K562 (cell line): Measurements from ENCODE around the gene NANS. TPM values are rescaled to one million over a fixed set of nuclear protein-coding genes. Genes with fewer than 3 reads are reported as not detected.
A peak's percentile ranks its signal among the peaks of the same experiment; 100 is the strongest.

ENCODE experiments used
- CBX2 ChIP-seq: fragments of 200-600 bp; sonication (generic); IDR thresholded peaks from one replicate; pipeline ENCODE4 v1.6.1; 2012; ENCODE audit warnings: mild to moderate bottlenecking, low read length, inconsistent platforms; ENCODE audit not compliant: insufficient read depth, poor library complexity, severe bottlenecking
- CEBPB ChIP-seq: fragments of 450-650 bp; IDR thresholded peaks from 2 replicates; pipeline ENCODE4 v1.6.1; 2016; ENCODE audit warnings: missing genetic modification characterization, missing compliant biosample characterization
- DACH1 ChIP-seq: fragments of 450-650 bp; IDR thresholded peaks from 2 replicates; pipeline ENCODE4 v1.6.1; 2018; ENCODE audit not compliant: partially characterized antibody
- HOXB6 ChIP-seq: fragments of 250-450 bp; sonication (Bioruptor Pico); IDR thresholded peaks from 2 replicates; pipeline ENCODE4 v1.5.1; 2022; ENCODE audit warnings: mild to moderate bottlenecking, borderline replicate concordance
- L3MBTL2 ChIP-seq: fragments of 450-650 bp; IDR thresholded peaks from 2 replicates; pipeline ENCODE4 v1.6.1; 2016; ENCODE audit warnings: mild to moderate bottlenecking, moderate library complexity
- LCOR ChIP-seq: sonication (generic); formaldehyde crosslinking; IDR thresholded peaks from 2 replicates; pipeline ENCODE4 v1.8.0; 2022; ENCODE audit warnings: mild to moderate bottlenecking, missing genetic modification reagents
- MCM2 ChIP-seq: fragments of 450-650 bp; IDR thresholded peaks from 2 replicates; pipeline ENCODE4 v1.6.1; 2017; ENCODE audit warnings: low read depth, mild to moderate bottlenecking
- MCM3 ChIP-seq: fragments of 450-650 bp; IDR thresholded peaks from 2 replicates; pipeline ENCODE4 v1.6.1; 2016
- MTA1 ChIP-seq: fragments of 450-650 bp; IDR thresholded peaks from 2 replicates; pipeline ENCODE4 v1.6.1; 2017; ENCODE audit warnings: borderline replicate concordance
- PHB2 ChIP-seq: fragments of 450-650 bp; IDR thresholded peaks from 2 replicates; pipeline ENCODE4 v1.6.1; 2017; ENCODE audit warnings: low read depth
- XRCC5 ChIP-seq: fragments of 200-400 bp; formaldehyde crosslinking; IDR thresholded peaks from 2 replicates; pipeline ENCODE4 v1.6.1; 2017; ENCODE audit warnings: low read depth, mild to moderate bottlenecking, low read length
- ZNF311 ChIP-seq: fragments of 250-450 bp; sonication (Bioruptor Pico); IDR thresholded peaks from 2 replicates; pipeline ENCODE4 v1.4.0; 2020; ENCODE audit warnings: mild to moderate bottlenecking, moderate library complexity
- ZNF436 ChIP-seq: fragments of 250-450, 450-650 bp; sonication (Bioruptor Pico); formaldehyde crosslinking; IDR thresholded peaks from 2 replicates; pipeline ENCODE4 v1.7.0; 2020; ENCODE audit warnings: mild to moderate bottlenecking
- ZNF512 ChIP-seq: IDR thresholded peaks from 2 replicates; pipeline ENCODE4 v1.6.1; 2016; ENCODE audit warnings: missing genetic modification characterization, missing compliant biosample characterization
- polyA plus RNA-seq, 8 experiments: library from polyadenylated mRNA; depleted of rRNA in 4 of 8; stranded (reverse) in 5 of 8; unstranded in 3 of 8; fragments of >200 nt; fragmentation: Nextera tagmentation in 2 of 8; fragmentation: Illumina TruSeq in 1 of 8; extraction: Ambion mirVana in 2 of 8; extraction: Trizol in 1 of 8; gene quantifications; 2 replicates each; pipeline versions ENCODE4 v1.2.1 to v1.2.3, GENCODE V29; 2011 to 2014; ENCODE audit warnings: inconsistent platforms in 1 of 8, missing spikeins in 1 of 8
- total RNA-seq, 7 experiments: library from RNA; depleted of rRNA in 6 of 7; stranded (reverse); fragments of >200 nt in 6 of 7; fragmentation: Illumina TruSeq in 2 of 7; extraction: Trizol in 2 of 7; gene quantifications; 2 replicates each; pipeline versions ENCODE4 v1.2.1 to v1.2.3, GENCODE V29; 2011 to 2021; ENCODE audit warnings: low replicate concordance in 1 of 7
- TF ChIP-seq, protein P1 (sequence below): fragments of 250-450 bp; sonication (Bioruptor Pico); IDR thresholded peaks from 2 replicates; pipeline ENCODE4 v1.5.0; 2021; ENCODE audit warnings: mild to moderate bottlenecking, moderate library complexity
- TF ChIP-seq, protein P2 (sequence below): fragments of 450-650 bp; IDR thresholded peaks from 2 replicates; pipeline ENCODE4 v1.7.1; 2018; ENCODE audit warnings: mild to moderate bottlenecking, low read depth; ENCODE audit not compliant: partially characterized antibody

NANS gene
- total and polyA plus RNA-seq, 9 of the 15 experiments (the other 6 are each of a cell fraction or from before 2014, with no cell fraction given): 37.1 to 181 (median 137) TPM

GRCh38 chr9:98074115-98074990 lies 17.8 kb downstream of the NANS start (continued):
- TF ChIP-seq HOXB6 (no peak), ZNF512 (tag) (no peak), LCOR (0 out of 2 replicates have a peak, but pooled peaks have one; percentile 46), MCM2 (no peak), MTA1 (no peak), DACH1 (no peak), PHB2 (no peak), XRCC5 (peak; percentile 75), CEBPB (no peak), ZNF436 (no peak), ZNF311 (CRISPR knock-in tag) (no peak), L3MBTL2 (0 out of 2 replicates have a peak, but pooled peaks have one; percentile 23), MCM3 (no peak), CBX2 (no peak)
- TF ChIP-seq, protein P1, sequence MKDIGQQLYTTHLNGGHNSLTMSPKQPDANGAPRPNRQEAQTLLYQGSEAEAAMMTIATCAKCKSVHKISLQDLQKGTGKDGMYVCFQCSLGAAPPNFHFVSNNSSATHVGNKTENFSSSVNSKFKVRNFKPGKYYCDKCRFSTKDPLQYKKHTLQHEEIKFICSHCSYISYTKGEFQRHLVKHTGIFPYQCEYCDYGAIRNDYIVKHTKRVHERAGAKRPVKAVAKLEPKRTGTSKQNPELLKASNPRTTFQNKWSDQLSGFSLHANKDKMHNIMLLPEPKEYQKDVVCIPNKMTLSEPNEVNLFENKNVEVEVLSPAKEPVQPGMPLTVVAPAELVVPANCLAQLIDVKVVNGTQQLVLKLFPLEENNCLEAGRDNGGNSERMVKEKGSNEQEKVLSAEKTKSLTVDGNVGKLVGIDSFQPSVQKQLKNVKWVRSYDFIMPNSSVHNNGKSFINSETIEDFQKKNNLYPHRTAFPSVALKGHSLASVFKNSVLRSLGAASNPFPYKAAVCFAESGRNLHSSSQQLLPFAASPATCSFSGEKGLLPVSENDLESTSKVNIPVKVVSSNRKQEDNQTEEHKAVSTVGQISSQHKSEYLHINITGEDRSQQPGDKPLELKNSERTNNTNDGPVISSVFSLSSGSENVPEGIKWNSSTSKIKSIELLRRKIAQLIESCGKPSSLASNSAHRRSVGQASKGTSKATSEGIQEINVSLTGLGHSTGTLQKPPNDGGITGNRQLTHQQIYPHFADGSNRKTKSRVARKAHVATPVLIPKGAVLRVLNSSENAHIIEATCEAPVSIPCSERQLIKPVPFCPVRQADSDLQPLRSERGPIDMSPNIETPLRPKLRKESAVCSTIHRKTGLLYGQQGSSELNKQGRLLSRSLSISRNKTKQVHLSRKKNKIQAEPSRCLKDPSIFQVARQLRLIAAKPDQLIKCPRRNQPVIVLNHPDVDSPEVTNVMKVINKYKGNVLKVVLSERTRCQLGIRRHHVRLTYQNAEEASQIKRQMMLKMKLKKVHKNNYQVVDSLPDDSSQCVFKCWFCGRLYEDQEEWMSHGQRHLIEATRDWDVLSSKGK (CRISPR knock-in tag): no peak
- TF ChIP-seq, protein P2, sequence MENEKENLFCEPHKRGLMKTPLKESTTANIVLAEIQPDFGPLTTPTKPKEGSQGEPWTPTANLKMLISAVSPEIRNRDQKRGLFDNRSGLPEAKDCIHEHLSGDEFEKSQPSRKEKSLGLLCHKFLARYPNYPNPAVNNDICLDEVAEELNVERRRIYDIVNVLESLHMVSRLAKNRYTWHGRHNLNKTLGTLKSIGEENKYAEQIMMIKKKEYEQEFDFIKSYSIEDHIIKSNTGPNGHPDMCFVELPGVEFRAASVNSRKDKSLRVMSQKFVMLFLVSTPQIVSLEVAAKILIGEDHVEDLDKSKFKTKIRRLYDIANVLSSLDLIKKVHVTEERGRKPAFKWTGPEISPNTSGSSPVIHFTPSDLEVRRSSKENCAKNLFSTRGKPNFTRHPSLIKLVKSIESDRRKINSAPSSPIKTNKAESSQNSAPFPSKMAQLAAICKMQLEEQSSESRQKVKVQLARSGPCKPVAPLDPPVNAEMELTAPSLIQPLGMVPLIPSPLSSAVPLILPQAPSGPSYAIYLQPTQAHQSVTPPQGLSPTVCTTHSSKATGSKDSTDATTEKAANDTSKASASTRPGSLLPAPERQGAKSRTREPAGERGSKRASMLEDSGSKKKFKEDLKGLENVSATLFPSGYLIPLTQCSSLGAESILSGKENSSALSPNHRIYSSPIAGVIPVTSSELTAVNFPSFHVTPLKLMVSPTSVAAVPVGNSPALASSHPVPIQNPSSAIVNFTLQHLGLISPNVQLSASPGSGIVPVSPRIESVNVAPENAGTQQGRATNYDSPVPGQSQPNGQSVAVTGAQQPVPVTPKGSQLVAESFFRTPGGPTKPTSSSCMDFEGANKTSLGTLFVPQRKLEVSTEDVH: no peak
